IMR-90 (cell line): ENCODE measurements around the gene CD44. TPM values are rescaled to one million over a fixed set of nuclear protein-coding genes. Genes with fewer than 3 reads are reported as not detected.

Experiments used
- ATAC-seq: fragments of 200-7000 bp; cut with Tn5 transposase; 2 replicates; pipeline ENCODE4 v1.9.1; 2020; ENCODE audit warnings: low read depth, mild to moderate bottlenecking, moderate library complexity
- BruUV-seq: library from RNA; stranded (reverse); fragments of 400-500 nt; replicated peaks from 2 replicates; lab custom pipeline; 2021; lab: Mats Ljungman, UMichigan
- CTCF ChIA-PET: fragments of 300-600 bp; formaldehyde crosslinking; extraction: SDS; loops from one replicate; lab custom pipeline; 2021; ENCODE audit warnings: antibody characterized with exemption; lab: Yijun Ruan, JAX
- POLR2A ChIA-PET: fragments of 300-600 bp; sonication (Branson Sonifier 250); formaldehyde crosslinking; loops from one replicate; lab custom pipeline; 2022; ENCODE audit warnings: antibody characterized with exemption; ENCODE audit not compliant: unreplicated experiment; lab: Charles Lee
- DNase-seq: peaks from one replicate; pipeline ENCODE4 v3.0.0; 2013
- H2AFZ ChIP-seq: replicated peaks from 2 replicates; pipeline ENCODE3; 2013; ENCODE audit warnings: low read length, mild to moderate bottlenecking; ENCODE audit not compliant: poor library complexity
- H2AK5ac ChIP-seq: 2 replicates; pipeline ENCODE4 v1.6.1; 2013; ENCODE audit warnings: low read depth, low read length, inconsistent platforms
- H2AK9ac ChIP-seq: replicated peaks from 2 replicates; pipeline ENCODE3; 2013; ENCODE audit warnings: mild to moderate bottlenecking, low read depth, low read length, moderate library complexity; ENCODE audit not compliant: poor library complexity
- H2BK120ac ChIP-seq: 2 replicates; pipeline ENCODE4 v1.6.1; 2013; ENCODE audit warnings: low read depth, low read length, inconsistent platforms
- H2BK15ac ChIP-seq: 3 replicates; pipeline ENCODE4 v1.6.1; 2013; ENCODE audit warnings: low read depth, low read length, inconsistent platforms
- H2BK20ac ChIP-seq: 2 replicates; pipeline ENCODE4 v1.6.1; 2013; ENCODE audit warnings: low read depth, mild to moderate bottlenecking, inconsistent platforms, low read length, moderate library complexity
- H2BK5ac ChIP-seq: 2 replicates; pipeline ENCODE4 v1.6.1; 2013; ENCODE audit warnings: mild to moderate bottlenecking, low read depth, low read length, inconsistent platforms; ENCODE audit not compliant: poor library complexity, severe bottlenecking
- H3K14ac ChIP-seq: replicated peaks from 2 replicates; pipeline ENCODE4 v1.6.1; 2013; ENCODE audit warnings: low read depth, low read length, inconsistent platforms
- H3K18ac ChIP-seq: 2 replicates; pipeline ENCODE4 v1.6.1; 2013; ENCODE audit warnings: low read depth, low read length, control low read depth
- H3K23ac ChIP-seq: 2 replicates; pipeline ENCODE4 v1.6.1; 2013; ENCODE audit warnings: low read depth, low read length, inconsistent platforms
- H3K27ac ChIP-seq: 2 replicates; pipeline ENCODE4 v1.5.1; 2013; ENCODE audit warnings: mild to moderate bottlenecking, control low read depth, low read length; ENCODE audit not compliant: insufficient read depth
- H3K27me3 ChIP-seq: 2 replicates; pipeline ENCODE4 v1.6.1; 2013; ENCODE audit warnings: low read length; ENCODE audit not compliant: control insufficient read depth, insufficient read depth
- H3K36me3 ChIP-seq: 2 replicates; pipeline ENCODE4 v1.6.1; 2013; ENCODE audit warnings: low read length, mixed read lengths; ENCODE audit not compliant: control insufficient read depth, insufficient read depth
- H3K4ac ChIP-seq: 2 replicates; pipeline ENCODE4 v1.6.1; 2013; ENCODE audit warnings: low read depth, low read length, inconsistent platforms
- H3K4me1 ChIP-seq: 2 replicates; pipeline ENCODE4 v1.6.1; 2013; ENCODE audit warnings: low read length, mixed read lengths; ENCODE audit not compliant: control insufficient read depth, insufficient read depth
- H3K4me2 ChIP-seq: 2 replicates; pipeline ENCODE4 v1.6.1; 2013; ENCODE audit warnings: low read depth, mild to moderate bottlenecking, control low read depth, low read length, moderate library complexity
- H3K4me3 ChIP-seq: 2 replicates; pipeline ENCODE4 v1.5.1; 2013; ENCODE audit warnings: low read depth, mild to moderate bottlenecking, control low read depth, low read length, moderate library complexity; ENCODE audit not compliant: insufficient read depth
- H3K56ac ChIP-seq: 2 replicates; pipeline ENCODE4 v1.6.1; 2013; ENCODE audit warnings: low read length, inconsistent platforms; ENCODE audit not compliant: insufficient read depth; ENCODE audit errors: extremely low read depth
- H3K79me1 ChIP-seq, 2 experiments: 2 replicates each; pipeline ENCODE4 v1.6.1; 2013; ENCODE audit warnings: low read length in 2 of 2, inconsistent platforms in 1 of 2, low read depth in 1 of 2
- H3K9ac ChIP-seq: 2 replicates; pipeline ENCODE4 v1.6.1; 2013; ENCODE audit warnings: low read depth, low read length, control low read depth
- H3K9me1 ChIP-seq: 2 replicates; pipeline ENCODE4 v1.6.1; 2013; ENCODE audit warnings: low read length, inconsistent platforms; ENCODE audit not compliant: insufficient read depth
- H3K9me3 ChIP-seq: 2 replicates; pipeline ENCODE4 v1.6.1; 2013; ENCODE audit warnings: low read length; ENCODE audit not compliant: control insufficient read depth, insufficient read depth
- H4K20me1 ChIP-seq: 2 replicates; pipeline ENCODE4 v1.6.1; 2013; ENCODE audit warnings: low read length, inconsistent platforms; ENCODE audit not compliant: insufficient read depth
- H4K5ac ChIP-seq: 2 replicates; pipeline ENCODE4 v1.6.1; 2013; ENCODE audit warnings: mild to moderate bottlenecking, low read depth, low read length, control low read depth
- H4K8ac ChIP-seq, 2 experiments: 2 replicates each; pipeline ENCODE4 v1.6.1; 2013; ENCODE audit warnings: low read depth in 2 of 2, low read length in 2 of 2, control low read depth in 1 of 2, inconsistent platforms in 1 of 2
- H4K91ac ChIP-seq: 2 replicates; pipeline ENCODE4 v1.6.1; 2013; ENCODE audit warnings: low read depth, low read length, inconsistent platforms; ENCODE audit not compliant: insufficient read depth
- CEBPB ChIP-seq: IDR thresholded peaks from 2 replicates; pipeline ENCODE4 v1.6.1; 2012; ENCODE audit warnings: low read depth, low read length, improper control_type of control experiment
- MAFK ChIP-seq: IDR thresholded peaks from 2 replicates; pipeline ENCODE4 v1.6.1; 2012; ENCODE audit warnings: low read depth, low read length, improper control_type of control experiment
- POLR2A ChIP-seq: IDR thresholded peaks from 2 replicates; pipeline ENCODE4 v1.6.1; 2012; ENCODE audit warnings: mild to moderate bottlenecking, low read depth, low read length
- WGBS, 2 experiments: methylation state at CpG; one replicate each; pipeline versions ENCODE4 v1.1.5 to v1.1.7; 2013; ENCODE audit warnings: missing lambda C conversion rate in 2 of 2; ENCODE audit not compliant: insufficient read length in 1 of 2; ENCODE audit errors: extremely low coverage in 2 of 2; 5-methylcytosine and 5-hydroxymethylcytosine counted together
- dilution Hi-C: fragments of 300-500 bp; cut with HindIII; formaldehyde crosslinking; loops from one replicate; pipeline ENCODE4 v1.14.3; 2018; ENCODE audit warnings: low sequenced_read_pairs; ENCODE audit not compliant: unreplicated experiment
- in situ Hi-C: fragments of 300-500 bp; cut with MboI; formaldehyde crosslinking; loops from 3 replicates; pipeline ENCODE4 v1.14.3; 2019; ENCODE audit warnings: low sequenced_read_pairs, inconsistent platforms, mixed read lengths
- intact Hi-C: fragments of 100-400 bp; cut with micrococcal nuclease; formaldehyde crosslinking; loops from 2 replicates; pipeline ENCODE4 v1.10.0; 2022
- polyA plus RNA-seq, 3 experiments: library from polyadenylated mRNA; depleted of rRNA; stranded (reverse); fragments of >200 nt; gene quantifications; 2 replicates each; pipeline ENCODE4 v1.2.3, GENCODE V29; 2012; ENCODE audit warnings: low replicate concordance in 1 of 3
- total RNA-seq: library from RNA; depleted of rRNA; stranded (reverse); fragments of >200 nt; gene quantifications from 2 replicates; pipeline ENCODE4 v1.2.3, GENCODE V29; 2012
- TF ChIP-seq, protein P1 (sequence below): conservative IDR thresholded peaks from 2 replicates; pipeline ENCODE4 v1.5.1; 2012; ENCODE audit warnings: mild to moderate bottlenecking, low read depth, low read length, improper control_type of control experiment

CD44 gene
- total and polyA plus RNA-seq, 2 of the 4 experiments (the other 2 are of a cell fraction): 357 to 947 TPM

DNA sequence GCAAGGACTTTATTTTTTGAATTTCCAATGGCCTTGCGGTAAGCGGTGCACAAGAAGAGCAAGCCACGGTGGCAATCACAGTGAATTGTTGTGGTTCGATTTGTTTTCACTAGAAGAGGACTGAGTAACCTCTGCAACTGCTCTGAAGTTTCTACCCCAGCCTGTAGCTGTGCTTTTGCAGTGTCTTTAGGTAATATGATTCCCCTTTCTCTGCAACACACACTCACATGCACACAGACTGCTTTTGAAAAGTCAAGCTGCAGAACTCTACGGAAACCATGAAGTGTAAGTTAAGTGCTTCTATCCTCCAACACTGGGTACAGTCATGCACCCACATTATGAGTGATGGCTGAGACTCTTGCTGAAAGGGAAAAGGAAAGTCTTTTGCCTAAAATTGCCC lies 38.4 kb downstream of the CD44 start (continued):
- TF ChIP-seq, protein P1, sequence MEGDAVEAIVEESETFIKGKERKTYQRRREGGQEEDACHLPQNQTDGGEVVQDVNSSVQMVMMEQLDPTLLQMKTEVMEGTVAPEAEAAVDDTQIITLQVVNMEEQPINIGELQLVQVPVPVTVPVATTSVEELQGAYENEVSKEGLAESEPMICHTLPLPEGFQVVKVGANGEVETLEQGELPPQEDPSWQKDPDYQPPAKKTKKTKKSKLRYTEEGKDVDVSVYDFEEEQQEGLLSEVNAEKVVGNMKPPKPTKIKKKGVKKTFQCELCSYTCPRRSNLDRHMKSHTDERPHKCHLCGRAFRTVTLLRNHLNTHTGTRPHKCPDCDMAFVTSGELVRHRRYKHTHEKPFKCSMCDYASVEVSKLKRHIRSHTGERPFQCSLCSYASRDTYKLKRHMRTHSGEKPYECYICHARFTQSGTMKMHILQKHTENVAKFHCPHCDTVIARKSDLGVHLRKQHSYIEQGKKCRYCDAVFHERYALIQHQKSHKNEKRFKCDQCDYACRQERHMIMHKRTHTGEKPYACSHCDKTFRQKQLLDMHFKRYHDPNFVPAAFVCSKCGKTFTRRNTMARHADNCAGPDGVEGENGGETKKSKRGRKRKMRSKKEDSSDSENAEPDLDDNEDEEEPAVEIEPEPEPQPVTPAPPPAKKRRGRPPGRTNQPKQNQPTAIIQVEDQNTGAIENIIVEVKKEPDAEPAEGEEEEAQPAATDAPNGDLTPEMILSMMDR: no peak

DNA sequence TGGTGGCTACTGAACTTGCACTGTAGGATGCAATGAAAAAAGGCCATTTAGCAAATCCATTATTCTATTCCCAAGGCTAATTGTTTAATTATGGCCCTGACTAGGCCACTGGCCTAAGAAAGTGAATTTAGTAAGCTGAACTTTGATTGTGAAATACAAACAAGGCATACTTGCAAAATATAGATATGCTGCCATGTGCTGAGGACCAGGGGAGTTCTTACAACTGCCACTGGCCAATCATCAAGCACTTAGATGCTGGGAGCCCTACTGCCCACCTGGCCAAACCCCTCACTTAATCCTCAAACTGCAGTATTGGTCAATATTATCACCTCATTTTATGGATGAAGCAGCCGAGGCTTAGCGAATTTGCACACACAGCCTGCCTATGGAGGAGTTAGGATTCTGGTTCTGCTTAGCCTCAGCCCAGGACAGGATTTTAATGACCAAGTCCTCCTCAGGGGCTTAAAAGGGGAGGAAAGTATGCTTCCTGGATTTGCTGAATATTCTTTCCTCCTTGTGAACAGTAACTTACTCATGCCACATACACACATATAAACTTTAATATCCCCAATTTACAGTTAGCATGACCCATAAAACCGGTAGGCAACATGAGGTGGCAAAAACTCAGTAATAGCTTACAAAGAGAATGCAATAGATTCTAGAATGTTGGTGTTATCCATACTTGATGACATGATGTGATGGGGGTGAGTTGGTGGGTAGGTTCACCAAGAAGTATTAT lies 39.3 kb downstream of the CD44 start:
- H3K23ac ChIP-seq: peak overlapping the region; percentile 64
- H2AFZ ChIP-seq: no peak overlapping the region
- no peak for ATAC-seq
- H3K4me1 ChIP-seq: peaks cover 41% of the 10 kb centered on the region
- peak overlapping the region; percentile 20 for H2AK9ac ChIP-seq
- 0 out of 2 replicates have a peak overlapping the region, but pooled peaks have one; percentile 40 for H2BK20ac ChIP-seq
- H3K4ac ChIP-seq: peak overlapping the region; percentile 49
- peaks cover 33% of the 10 kb centered on the region for H3K9me1 ChIP-seq
- no peak overlapping the region for H3K4me2 ChIP-seq
- H4K91ac ChIP-seq: no peak overlapping the region
- H2AK5ac ChIP-seq: no peak overlapping the region
- no peak overlapping the region for H2BK15ac ChIP-seq
- peaks cover 33 to 74% of the 10 kb centered on the region in 2 experiments for H3K79me1 ChIP-seq
- H3K9me3 ChIP-seq: no peaks in the 10 kb centered on the region
- H4K5ac ChIP-seq: 0 out of 2 replicates have a peak overlapping the region, but pooled peaks have one; percentile 0
- H3K56ac ChIP-seq: 0 out of 2 replicates have a peak overlapping the region, but pooled peaks have one; percentile 20
- BruUV-seq: no TSS peak
- dilution Hi-C loops: no loop called here
- H3K36me3 ChIP-seq: peaks cover 54% of the 10 kb centered on the region
- ChIA-PET CTCF (no interaction called here), POLR2A (no interaction called here)
- H3K9ac ChIP-seq: no peak overlapping the region
- peak overlapping the region; percentile 23 to 34; a peak in 2 of 4 replicates for H4K8ac ChIP-seq
- 0 out of 2 replicates have a peak, but pooled peaks have one; percentile 9 for TF ChIP-seq POLR2A
- TF ChIP-seq CEBPB: peak; percentile 65
- no peak for TF ChIP-seq MAFK
- no peaks in the 10 kb centered on the region for H3K27me3 ChIP-seq
- DNase-seq: no peak
- peak overlapping the region; percentile 57 for H3K14ac ChIP-seq
- in situ Hi-C loops: no loop called here
- H3K4me3 ChIP-seq: no peak overlapping the region
- no CpG with 5 or more reads among the region's 3 CpGs for WGBS, 2 experiments
- intact Hi-C loops: loop anchor here (5.0 kb wide), 1 partner anchor 251 kb away; no protein-coding TSS in a partner anchor
- H3K27ac ChIP-seq: peak overlapping the region; percentile 83
- peak overlapping the region; percentile 70 for H2BK5ac ChIP-seq
- peaks cover 74% of the 10 kb centered on the region for H4K20me1 ChIP-seq
- H3K18ac ChIP-seq: 0 out of 2 replicates have a peak overlapping the region, but pooled peaks have one; percentile 2
- peak overlapping the region; percentile 11 for H2BK120ac ChIP-seq
